GM23338 (cell line): ENCODE results near the gene OR51A4. TPM values are rescaled to one million over a fixed set of nuclear protein-coding genes. Genes with fewer than 3 reads are reported as not detected.

Source experiments
- ATAC-seq: fragments of 200-7000 bp; cut with Tn5 transposase; 3 replicates; pipeline ENCODE4 v1.9.1; 2020
- DNase-seq: peaks from one replicate; pipeline ENCODE4 v3.0.0-alpha.2; 2015; ENCODE audit warnings: low spot score
- H2AFZ ChIP-seq: fragments of 200-600 bp; sonication (generic); 2 replicates; pipeline ENCODE4 v1.8.0; 2016; ENCODE audit warnings: antibody characterized with exemption, mild to moderate bottlenecking, moderate library complexity
- H3F3A ChIP-seq: fragments of 200-600 bp; sonication (generic); replicated peaks from 2 replicates; pipeline ENCODE4 v1.8.0; 2017; ENCODE audit warnings: antibody characterized with exemption, mixed run types, low read depth
- H3K27ac ChIP-seq: fragments of 200-600 bp; sonication (generic); 2 replicates; pipeline ENCODE4 v1.6.1; 2016; ENCODE audit warnings: low read depth
- H3K27me3 ChIP-seq: fragments of 200-600 bp; sonication (generic); 2 replicates; pipeline ENCODE4 v1.8.0; 2016; ENCODE audit warnings: mild to moderate bottlenecking, mixed run types, moderate library complexity; ENCODE audit not compliant: insufficient read depth
- H3K36me3 ChIP-seq: fragments of 200-600 bp; sonication (generic); 2 replicates; pipeline ENCODE4 v1.8.0; 2016; ENCODE audit warnings: mild to moderate bottlenecking; ENCODE audit not compliant: insufficient read depth
- H3K4me1 ChIP-seq: fragments of 200-600 bp; sonication (generic); 2 replicates; pipeline ENCODE4 v1.8.0; 2016; ENCODE audit warnings: mild to moderate bottlenecking, moderate library complexity; ENCODE audit not compliant: insufficient read depth
- H3K4me2 ChIP-seq: fragments of 200-600 bp; sonication (generic); 2 replicates; pipeline ENCODE4 v1.7.1; 2017; ENCODE audit warnings: mixed run types
- H3K4me3 ChIP-seq: fragments of 200-600 bp; sonication (generic); 2 replicates; pipeline ENCODE4 v1.6.1; 2016; ENCODE audit warnings: mixed run types
- H3K79me2 ChIP-seq: fragments of 200-600 bp; sonication (generic); replicated peaks from 2 replicates; pipeline ENCODE4 v1.8.0; 2017; ENCODE audit warnings: mild to moderate bottlenecking; ENCODE audit not compliant: insufficient read depth
- H3K9me2 ChIP-seq: fragments of 200-600 bp; sonication (generic); 2 replicates; pipeline ENCODE4 v1.8.0; 2017; ENCODE audit not compliant: insufficient read depth
- H4K20me1 ChIP-seq: fragments of 200-600 bp; sonication (generic); replicated peaks from 2 replicates; pipeline ENCODE4 v1.8.0; 2017; ENCODE audit warnings: mild to moderate bottlenecking; ENCODE audit not compliant: insufficient read depth
- H3K27ac Mint-ChIP-seq: 2 replicates; pipeline ENCODE4 v1.8.0; 2020; ENCODE audit warnings: inconsistent platforms, mild to moderate bottlenecking, moderate library complexity, mixed read lengths
- H3K27me3 Mint-ChIP-seq: 3 replicates; pipeline ENCODE4 v1.8.0; 2022; ENCODE audit warnings: low read depth, mild to moderate bottlenecking, moderate library complexity, mixed read lengths, inconsistent platforms; ENCODE audit not compliant: insufficient read depth, poor library complexity
- H3K36me3 Mint-ChIP-seq: 3 replicates; pipeline ENCODE4 v1.8.0; 2021; ENCODE audit warnings: low read depth, mild to moderate bottlenecking, inconsistent platforms, moderate library complexity, mixed read lengths
- H3K4me1 Mint-ChIP-seq: 3 replicates; pipeline ENCODE4 v1.8.0; 2020; ENCODE audit warnings: mild to moderate bottlenecking, inconsistent platforms, mixed read lengths
- H3K4me3 Mint-ChIP-seq: 3 replicates; pipeline ENCODE4 v1.8.0; 2021; ENCODE audit warnings: moderate library complexity, mild to moderate bottlenecking, inconsistent platforms, mixed read lengths
- H3K9me3 Mint-ChIP-seq: 3 replicates; pipeline ENCODE4 v1.8.0; 2020; ENCODE audit warnings: moderate library complexity, mild to moderate bottlenecking, inconsistent platforms, mixed read lengths
- CREB1 ChIP-seq: fragments of 250-450 bp; sonication (Bioruptor Pico); IDR thresholded peaks from 2 replicates; pipeline ENCODE4 v1.5.0; 2020; ENCODE audit warnings: low read depth, mild to moderate bottlenecking, moderate library complexity
- CTCF ChIP-seq, 2 experiments: fragments of 200-600 bp in 1 of 2; sonication (generic) in 1 of 2; conservative IDR thresholded peaks; 2 replicates each; pipeline versions ENCODE4 v1.5.1 to v1.6.1; 2016 to 2017; ENCODE audit warnings: antibody characterized with exemption in 2 of 2, low read depth in 2 of 2, mild to moderate bottlenecking in 2 of 2, moderate library complexity in 1 of 2
- EZH2 ChIP-seq: fragments of 200-600 bp; sonication (generic); IDR thresholded peaks from one replicate; pipeline ENCODE4 v1.8.0; 2017; ENCODE audit warnings: antibody characterized with exemption, mild to moderate bottlenecking, low read depth; ENCODE audit not compliant: unreplicated experiment
- EZH2phosphoT487 ChIP-seq: fragments of 200-600 bp; sonication (generic); IDR thresholded peaks from one replicate; pipeline ENCODE4 v1.8.1; 2018; ENCODE audit warnings: antibody characterized with exemption; ENCODE audit not compliant: unreplicated experiment
- JUNB ChIP-seq: IDR thresholded peaks from one replicate; pipeline ENCODE4 v1.6.1; 2016; ENCODE audit warnings: antibody characterized with exemption; ENCODE audit not compliant: unreplicated experiment
- NANOG ChIP-seq: IDR thresholded peaks from 2 replicates; pipeline ENCODE4 v1.6.1; 2016; ENCODE audit warnings: antibody characterized with exemption, borderline replicate concordance
- POLR2AphosphoS5 ChIP-seq: IDR thresholded peaks from 2 replicates; pipeline ENCODE4 v1.6.1; 2016; ENCODE audit warnings: antibody characterized with exemption, low read depth
- STAT1 ChIP-seq: IDR thresholded peaks from one replicate; pipeline ENCODE4 v1.6.1; 2016; ENCODE audit warnings: antibody characterized with exemption; ENCODE audit not compliant: unreplicated experiment
- ZNF114 ChIP-seq: fragments of 250-450 bp; sonication (Bioruptor Pico); IDR thresholded peaks from 2 replicates; pipeline ENCODE4 v1.5.0; 2020; ENCODE audit warnings: mild to moderate bottlenecking, moderate library complexity
- ZNF331 ChIP-seq: fragments of 250-450 bp; sonication (Bioruptor Pico); IDR thresholded peaks from 2 replicates; pipeline ENCODE4 v1.5.0; 2020; ENCODE audit warnings: low read depth, mild to moderate bottlenecking, moderate library complexity
- ZNF462 ChIP-seq: fragments of 250-450 bp; sonication (Bioruptor Pico); IDR thresholded peaks from 2 replicates; pipeline ENCODE4 v1.5.0; 2020; ENCODE audit warnings: mild to moderate bottlenecking, moderate library complexity
- polyA plus RNA-seq: library from polyadenylated mRNA; unstranded; fragments of >200 nt; fragmentation: Nextera tagmentation; extraction: Ambion mirVana; gene quantifications from 2 replicates; pipeline ENCODE4 v1.2.1, GENCODE V29; 2016
- total RNA-seq: library from RNA; depleted of rRNA; stranded (reverse); fragments of >200 nt; shearing (Covaris generic); gene quantifications from 2 replicates; pipeline ENCODE4 v1.2.3, GENCODE V29; 2014
- TF ChIP-seq, protein P1 (sequence below): IDR thresholded peaks from one replicate; pipeline ENCODE4 v1.6.1; 2018; ENCODE audit warnings: antibody characterized with exemption; ENCODE audit not compliant: unreplicated experiment
- TF ChIP-seq, protein P2 (sequence below): IDR thresholded peaks from 2 replicates; pipeline ENCODE4 v1.6.1; 2016; ENCODE audit warnings: antibody characterized with exemption

The OR51A4 gene
- total and polyA plus RNA-seq, 2 experiments from 2014 or later = not detected

DNA sequence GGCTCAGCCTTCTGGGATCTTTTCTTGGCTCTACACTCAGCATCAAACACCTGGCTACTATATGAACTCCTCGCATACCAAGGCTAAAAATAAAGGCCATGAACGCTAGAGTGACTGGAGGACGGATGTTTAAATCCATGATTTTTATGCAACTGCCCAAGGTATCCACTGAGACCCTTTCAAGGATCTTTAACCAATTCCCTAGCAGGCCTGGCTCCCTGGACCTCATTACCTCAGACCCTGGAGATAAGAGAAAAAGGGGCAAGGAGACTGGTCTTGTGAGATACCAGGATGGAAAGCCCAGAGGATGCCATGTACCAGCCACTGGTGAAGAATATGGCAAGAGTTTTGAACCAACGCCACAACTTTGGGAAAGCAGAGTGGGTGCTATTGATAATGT, 28.2 kb downstream of the OR51A4 start, which contains the start of gene OR51G2:
OR51G2 (minus strand) TSS at position 101 of the 400 bp plus-strand sequence. CDS start 3,687 bp downstream, outside the sequence.
- Histone ChIP-seq H2AFZ (peak within 1 kb of the TSS; percentile 66; the same call in 1 of the 2 replicates), H3K27ac (no peak within 1 kb of the TSS), H3F3A (no peaks in the 10 kb centered on the region), H3K36me3 (no peaks in the 10 kb centered on the region), H4K20me1 (no peaks in the 10 kb centered on the region), H3K4me3 (no peak within 1 kb of the TSS), H3K4me1 (no peaks in the 10 kb centered on the region), H3K9me2 (no peaks in the 10 kb centered on the region; the same call in 1 of the 2 replicates), H3K4me2 (no peak within 1 kb of the TSS), H3K79me2 (no peaks in the 10 kb centered on the region), H3K27me3 (no peaks in the 10 kb centered on the region)
- Mint-ChIP-seq H3K27ac (no peak within 1 kb of the TSS), H3K4me3 (no peak within 1 kb of the TSS), H3K36me3 (no peaks in the 10 kb centered on the region), H3K9me3 (no peaks in the 10 kb centered on the region), H3K4me1 (no peaks in the 10 kb centered on the region), H3K27me3 (peaks cover 1% of the 10 kb centered on the region)
- no peak for TF ChIP-seq JUNB
- no peak for TF ChIP-seq ZNF114 (CRISPR knock-in tag)
- no peak for TF ChIP-seq ZNF462 (CRISPR knock-in tag)
- no peak for TF ChIP-seq NANOG
- no peak for TF ChIP-seq CTCF (conservative IDR thresholded peaks at IDR 0.05; ENCODE audit: low read depth in 2 of 2)
- TF ChIP-seq EZH2 = no peak
- no peak for TF ChIP-seq EZH2phosphoT487
- TF ChIP-seq ZNF331 (CRISPR knock-in tag) = no peak
- TF ChIP-seq, protein P1, sequence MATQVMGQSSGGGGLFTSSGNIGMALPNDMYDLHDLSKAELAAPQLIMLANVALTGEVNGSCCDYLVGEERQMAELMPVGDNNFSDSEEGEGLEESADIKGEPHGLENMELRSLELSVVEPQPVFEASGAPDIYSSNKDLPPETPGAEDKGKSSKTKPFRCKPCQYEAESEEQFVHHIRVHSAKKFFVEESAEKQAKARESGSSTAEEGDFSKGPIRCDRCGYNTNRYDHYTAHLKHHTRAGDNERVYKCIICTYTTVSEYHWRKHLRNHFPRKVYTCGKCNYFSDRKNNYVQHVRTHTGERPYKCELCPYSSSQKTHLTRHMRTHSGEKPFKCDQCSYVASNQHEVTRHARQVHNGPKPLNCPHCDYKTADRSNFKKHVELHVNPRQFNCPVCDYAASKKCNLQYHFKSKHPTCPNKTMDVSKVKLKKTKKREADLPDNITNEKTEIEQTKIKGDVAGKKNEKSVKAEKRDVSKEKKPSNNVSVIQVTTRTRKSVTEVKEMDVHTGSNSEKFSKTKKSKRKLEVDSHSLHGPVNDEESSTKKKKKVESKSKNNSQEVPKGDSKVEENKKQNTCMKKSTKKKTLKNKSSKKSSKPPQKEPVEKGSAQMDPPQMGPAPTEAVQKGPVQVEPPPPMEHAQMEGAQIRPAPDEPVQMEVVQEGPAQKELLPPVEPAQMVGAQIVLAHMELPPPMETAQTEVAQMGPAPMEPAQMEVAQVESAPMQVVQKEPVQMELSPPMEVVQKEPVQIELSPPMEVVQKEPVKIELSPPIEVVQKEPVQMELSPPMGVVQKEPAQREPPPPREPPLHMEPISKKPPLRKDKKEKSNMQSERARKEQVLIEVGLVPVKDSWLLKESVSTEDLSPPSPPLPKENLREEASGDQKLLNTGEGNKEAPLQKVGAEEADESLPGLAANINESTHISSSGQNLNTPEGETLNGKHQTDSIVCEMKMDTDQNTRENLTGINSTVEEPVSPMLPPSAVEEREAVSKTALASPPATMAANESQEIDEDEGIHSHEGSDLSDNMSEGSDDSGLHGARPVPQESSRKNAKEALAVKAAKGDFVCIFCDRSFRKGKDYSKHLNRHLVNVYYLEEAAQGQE = no peak
- TF ChIP-seq STAT1 = no peak
- TF ChIP-seq, protein P2, sequence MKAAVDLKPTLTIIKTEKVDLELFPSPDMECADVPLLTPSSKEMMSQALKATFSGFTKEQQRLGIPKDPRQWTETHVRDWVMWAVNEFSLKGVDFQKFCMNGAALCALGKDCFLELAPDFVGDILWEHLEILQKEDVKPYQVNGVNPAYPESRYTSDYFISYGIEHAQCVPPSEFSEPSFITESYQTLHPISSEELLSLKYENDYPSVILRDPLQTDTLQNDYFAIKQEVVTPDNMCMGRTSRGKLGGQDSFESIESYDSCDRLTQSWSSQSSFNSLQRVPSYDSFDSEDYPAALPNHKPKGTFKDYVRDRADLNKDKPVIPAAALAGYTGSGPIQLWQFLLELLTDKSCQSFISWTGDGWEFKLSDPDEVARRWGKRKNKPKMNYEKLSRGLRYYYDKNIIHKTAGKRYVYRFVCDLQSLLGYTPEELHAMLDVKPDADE = no peak
- no peak for TF ChIP-seq CREB1 (CRISPR knock-in tag)
- no peak for TF ChIP-seq POLR2AphosphoS5
- ATAC-seq (no peak), DNase-seq (no peak)
